ENCODE data around the gene GPR101.

DNA sequence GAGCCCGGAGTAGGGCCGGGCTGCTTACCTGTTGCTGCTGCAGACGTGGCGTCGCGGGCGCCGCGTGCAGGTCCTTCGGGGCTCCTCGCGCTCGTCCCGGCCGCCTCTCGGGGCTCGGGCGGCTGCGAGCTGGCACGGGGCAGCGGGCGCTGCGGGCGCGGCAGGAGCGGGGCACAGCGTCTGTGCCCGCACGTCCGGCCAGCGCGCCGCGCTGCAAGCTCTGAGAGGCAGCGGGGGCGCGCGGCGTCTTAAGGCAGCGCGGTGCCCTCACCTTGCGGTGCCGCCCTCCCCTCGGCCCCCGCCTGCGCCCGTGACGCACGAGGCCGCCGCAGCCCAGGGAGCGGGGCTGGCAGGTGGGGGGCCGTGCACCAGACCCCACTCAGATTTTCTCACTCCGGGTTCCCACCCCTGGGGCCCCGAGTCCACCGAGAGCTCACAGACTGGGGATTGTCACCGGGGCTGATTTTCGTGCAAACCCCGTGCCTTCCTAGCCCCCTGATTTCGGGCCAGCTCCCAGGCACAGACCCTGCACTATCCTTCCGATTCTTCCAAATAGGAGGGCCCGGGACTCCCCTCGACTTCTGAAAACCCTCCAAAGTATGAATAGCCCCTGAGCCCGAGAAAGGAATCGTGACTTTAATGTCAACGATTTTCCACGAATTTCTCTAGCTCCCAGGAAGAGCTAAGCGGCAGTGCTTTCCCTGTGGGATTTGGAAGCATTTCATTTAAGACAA lies at the start of gene GPR101:
- TF ChIP-seq POLR2AphosphoS2 (IDR thresholded peaks at IDR 0.05; ENCODE audit: low read depth, low read length) (no peak), TCF7 (IDR thresholded peaks at IDR 0.05; ENCODE audit: borderline replicate concordance) (no peak)

All from GM12878 (cell line).